DND-41 (cell line): ENCODE measurements around the gene PRKCD.

ENCODE experiments used
- ATAC-seq: fragments of 200-7000 bp; cut with Tn5 transposase; 3 replicates; pipeline ENCODE4 v1.9.1; 2021; ENCODE audit warnings: low read depth; ENCODE audit not compliant: insufficient read depth
- DNase-seq: peaks from one replicate; pipeline ENCODE4 v3.0.0-alpha.2; 2020
- H2AFZ ChIP-seq: 2 replicates; pipeline ENCODE4 v1.6.0; 2012; ENCODE audit warnings: low read depth, low read length
- H3K27ac ChIP-seq: 2 replicates; pipeline ENCODE4 v1.5.1; 2012; ENCODE audit warnings: low read length, inconsistent platforms
- H3K27me3 ChIP-seq: fragments of 200-600 bp; sonication (generic); 2 replicates; pipeline ENCODE4 v1.6.0; 2012; ENCODE audit warnings: low read length, mild to moderate bottlenecking, inconsistent platforms; ENCODE audit not compliant: insufficient read depth, poor library complexity
- H3K36me3 ChIP-seq: 2 replicates; pipeline ENCODE4 v1.5.1; 2012; ENCODE audit warnings: low read length, inconsistent platforms; ENCODE audit not compliant: insufficient read depth
- H3K4me1 ChIP-seq: 2 replicates; pipeline ENCODE4 v1.5.1; 2012; ENCODE audit warnings: mild to moderate bottlenecking, low read length; ENCODE audit not compliant: insufficient read depth
- H3K4me2 ChIP-seq: 2 replicates; pipeline ENCODE4 v1.6.0; 2012; ENCODE audit warnings: mild to moderate bottlenecking, moderate library complexity, low read length, inconsistent platforms; ENCODE audit not compliant: insufficient read depth
- H3K4me3 ChIP-seq, 2 experiments: fragments of 200-600 bp in 1 of 2; shearing (Covaris generic) in 1 of 2; 2 replicates each; pipeline ENCODE4 v1.5.1; 2012 to 2016; ENCODE audit warnings: inconsistent platforms in 2 of 2, low read length in 2 of 2, mild to moderate bottlenecking in 2 of 2, low read depth in 1 of 2, moderate library complexity in 1 of 2
- H3K79me2 ChIP-seq: 2 replicates; pipeline ENCODE4 v1.6.0; 2012; ENCODE audit warnings: low read length, inconsistent platforms; ENCODE audit not compliant: insufficient read depth
- H3K9ac ChIP-seq: 2 replicates; pipeline ENCODE4 v1.6.0; 2012; ENCODE audit warnings: low read depth, mild to moderate bottlenecking, inconsistent platforms, low read length, moderate library complexity
- H3K9me3 ChIP-seq: 2 replicates; pipeline ENCODE4 v1.5.1; 2012; ENCODE audit warnings: low read length, moderate library complexity, mild to moderate bottlenecking, inconsistent platforms; ENCODE audit not compliant: insufficient read depth, severe bottlenecking
- H4K20me1 ChIP-seq: 2 replicates; pipeline ENCODE4 v1.6.0; 2012; ENCODE audit warnings: low read length; ENCODE audit not compliant: insufficient read depth
- EZH2 ChIP-seq: IDR thresholded peaks from 3 replicates; pipeline ENCODE4 v1.6.1; 2012; ENCODE audit warnings: borderline replicate concordance, low read depth, mild to moderate bottlenecking, moderate library complexity, low read length, inconsistent platforms; ENCODE audit not compliant: severe bottlenecking
- TF ChIP-seq, protein P1 (sequence below): IDR thresholded peaks from 2 replicates; pipeline ENCODE4 v1.5.1; 2012; ENCODE audit warnings: borderline replicate concordance, low read length, moderate library complexity, mild to moderate bottlenecking; ENCODE audit not compliant: poor library complexity, severe bottlenecking; ENCODE audit errors: extremely low read depth

The PRKCD gene

DNA sequence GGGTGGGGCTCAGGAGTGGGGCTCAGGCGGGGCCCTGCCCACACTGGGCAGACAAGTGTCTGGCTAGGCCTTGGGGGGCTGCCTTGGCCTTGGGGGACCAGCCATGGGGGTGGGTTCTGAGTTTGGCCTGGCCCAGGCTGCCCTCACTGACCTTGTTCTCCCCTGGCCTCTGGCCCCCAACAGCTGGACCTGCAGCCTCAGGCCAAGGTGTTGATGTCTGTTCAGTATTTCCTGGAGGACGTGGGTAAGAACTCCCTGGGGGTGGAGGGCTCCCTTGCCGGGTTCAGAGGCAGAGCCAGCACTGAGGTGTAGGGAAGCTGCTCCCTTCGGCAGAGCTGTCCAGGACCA lies 20.0 kb downstream of the PRKCD start:
- no peak overlapping the region for H3K9ac ChIP-seq
- no peak overlapping the region for H3K27ac ChIP-seq
- no peaks in the 10 kb centered on the region; the same call in 1 of the 2 replicates for H4K20me1 ChIP-seq
- DNase-seq (no peak), ATAC-seq (no peak)
- no peaks in the 10 kb centered on the region for H3K4me1 ChIP-seq
- no peak overlapping the region for H2AFZ ChIP-seq
- no peaks in the 10 kb centered on the region for H3K27me3 ChIP-seq
- H3K9me3 ChIP-seq = no peaks in the 10 kb centered on the region
- no peak overlapping the region for H3K4me2 ChIP-seq
- no peaks in the 10 kb centered on the region for H3K79me2 ChIP-seq
- TF ChIP-seq EZH2 = no peak
- TF ChIP-seq, protein P1, sequence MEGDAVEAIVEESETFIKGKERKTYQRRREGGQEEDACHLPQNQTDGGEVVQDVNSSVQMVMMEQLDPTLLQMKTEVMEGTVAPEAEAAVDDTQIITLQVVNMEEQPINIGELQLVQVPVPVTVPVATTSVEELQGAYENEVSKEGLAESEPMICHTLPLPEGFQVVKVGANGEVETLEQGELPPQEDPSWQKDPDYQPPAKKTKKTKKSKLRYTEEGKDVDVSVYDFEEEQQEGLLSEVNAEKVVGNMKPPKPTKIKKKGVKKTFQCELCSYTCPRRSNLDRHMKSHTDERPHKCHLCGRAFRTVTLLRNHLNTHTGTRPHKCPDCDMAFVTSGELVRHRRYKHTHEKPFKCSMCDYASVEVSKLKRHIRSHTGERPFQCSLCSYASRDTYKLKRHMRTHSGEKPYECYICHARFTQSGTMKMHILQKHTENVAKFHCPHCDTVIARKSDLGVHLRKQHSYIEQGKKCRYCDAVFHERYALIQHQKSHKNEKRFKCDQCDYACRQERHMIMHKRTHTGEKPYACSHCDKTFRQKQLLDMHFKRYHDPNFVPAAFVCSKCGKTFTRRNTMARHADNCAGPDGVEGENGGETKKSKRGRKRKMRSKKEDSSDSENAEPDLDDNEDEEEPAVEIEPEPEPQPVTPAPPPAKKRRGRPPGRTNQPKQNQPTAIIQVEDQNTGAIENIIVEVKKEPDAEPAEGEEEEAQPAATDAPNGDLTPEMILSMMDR = no peak
- H3K4me3 ChIP-seq = no peak overlapping the region
- no peaks in the 10 kb centered on the region for H3K36me3 ChIP-seq

DNA sequence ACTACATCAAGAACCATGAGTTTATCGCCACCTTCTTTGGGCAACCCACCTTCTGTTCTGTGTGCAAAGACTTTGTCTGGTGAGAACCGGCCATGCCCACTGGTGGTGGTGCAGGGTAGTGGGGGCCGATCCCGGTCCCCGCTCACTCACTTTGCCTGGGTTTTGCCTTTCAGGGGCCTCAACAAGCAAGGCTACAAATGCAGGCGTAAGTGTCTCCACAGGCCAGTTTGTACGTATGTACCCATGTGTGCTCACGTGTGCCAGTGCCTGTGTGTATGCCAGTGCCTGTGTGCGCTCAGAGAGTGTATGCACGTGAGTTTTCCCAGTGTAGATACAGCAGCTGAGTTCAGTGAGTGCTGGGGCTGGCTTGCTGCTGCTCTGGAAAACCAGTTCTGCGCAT lies 20.5 kb downstream of the PRKCD start:
- Histone ChIP-seq H3K4me3 (no peak overlapping the region), H2AFZ (no peak overlapping the region), H3K4me1 (no peaks in the 10 kb centered on the region), H3K27ac (no peak overlapping the region), H3K27me3 (no peaks in the 10 kb centered on the region), H4K20me1 (no peaks in the 10 kb centered on the region), H3K9me3 (no peaks in the 10 kb centered on the region), H3K9ac (no peak overlapping the region), H3K4me2 (no peak overlapping the region), H3K79me2 (no peaks in the 10 kb centered on the region), H3K36me3 (no peaks in the 10 kb centered on the region)
- no peak for ATAC-seq
- TF ChIP-seq, protein P1 = no peak
- no peak for TF ChIP-seq EZH2
- no peak for DNase-seq

DNA sequence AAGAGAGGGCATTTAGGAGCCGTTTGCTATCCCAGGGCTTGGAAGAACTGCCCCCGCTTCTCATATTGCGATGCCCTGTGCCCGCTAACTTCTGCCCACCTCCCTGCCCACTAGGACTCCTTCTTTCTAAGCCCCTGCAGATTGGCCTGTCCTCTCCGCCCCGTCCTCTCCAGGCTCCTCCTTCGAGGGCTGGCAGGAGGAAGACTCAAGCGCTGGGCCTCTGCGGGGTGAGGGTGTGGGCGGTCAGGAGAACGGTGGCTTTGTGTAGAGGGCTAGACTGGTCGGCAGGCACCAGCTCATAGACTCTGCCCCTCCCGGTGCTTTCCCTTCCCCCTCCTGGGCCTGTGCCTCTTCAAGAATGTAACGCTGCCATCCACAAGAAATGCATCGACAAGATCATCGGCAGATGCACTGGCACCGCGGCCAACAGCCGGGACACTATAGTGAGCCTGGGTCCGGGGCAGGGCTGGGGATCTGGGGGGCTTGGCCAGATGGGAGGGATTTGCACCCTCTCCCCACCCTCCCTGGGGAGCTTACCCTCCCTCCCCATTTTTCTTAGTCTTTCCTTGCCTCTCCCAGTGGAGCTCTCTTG lies 21.9 kb downstream of the PRKCD start:
- no peaks in the 10 kb centered on the region for H3K36me3 ChIP-seq
- no peak for TF ChIP-seq EZH2
- TF ChIP-seq, protein P1 = no peak
- no peak for DNase-seq
- no peaks in the 10 kb centered on the region for H3K4me1 ChIP-seq
- H3K4me2 ChIP-seq = no peak overlapping the region
- no peaks in the 10 kb centered on the region for H3K79me2 ChIP-seq
- H4K20me1 ChIP-seq = no peaks in the 10 kb centered on the region
- ATAC-seq = no peak
- H2AFZ ChIP-seq = no peak overlapping the region
- no peaks in the 10 kb centered on the region for H3K9me3 ChIP-seq
- H3K4me3 ChIP-seq = no peak overlapping the region
- no peak overlapping the region for H3K9ac ChIP-seq
- H3K27ac ChIP-seq = no peak overlapping the region
- H3K27me3 ChIP-seq = no peaks in the 10 kb centered on the region

DNA sequence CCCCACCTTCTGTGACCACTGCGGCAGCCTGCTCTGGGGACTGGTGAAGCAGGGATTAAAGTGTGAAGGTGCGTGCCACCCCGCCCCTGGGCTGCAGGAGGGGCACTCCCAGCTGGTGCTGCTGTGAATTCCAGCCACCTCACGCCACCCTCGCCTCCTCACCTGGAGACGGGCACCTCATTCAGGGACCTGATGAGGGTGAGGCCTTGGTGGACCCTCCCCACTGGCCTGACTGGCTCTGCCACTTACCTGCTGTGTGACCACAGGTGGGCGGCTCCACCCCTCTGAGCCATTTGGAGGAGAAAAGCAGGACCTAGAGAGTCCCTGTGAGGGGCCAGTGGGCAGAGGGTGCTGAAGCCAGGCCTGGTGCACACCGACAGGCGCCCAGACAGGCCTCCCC lies 22.5 kb downstream of the PRKCD start:
- Histone ChIP-seq H3K79me2 (no peaks in the 10 kb centered on the region), H3K27ac (no peak overlapping the region), H3K9me3 (no peaks in the 10 kb centered on the region), H4K20me1 (no peaks in the 10 kb centered on the region), H3K27me3 (no peaks in the 10 kb centered on the region), H3K4me2 (no peak overlapping the region), H3K4me1 (no peaks in the 10 kb centered on the region), H2AFZ (no peak overlapping the region), H3K36me3 (no peaks in the 10 kb centered on the region), H3K9ac (no peak overlapping the region), H3K4me3 (no peak overlapping the region)
- ATAC-seq = no peak
- no peak for TF ChIP-seq EZH2
- TF ChIP-seq, protein P1 = no peak
- DNase-seq = no peak
